NCI-H1092 (cell line): ENCODE results near the gene PLB1.
"Not testable (repeated sequence)": the region's sequence is repeated elsewhere in the genome, so short reads cannot be mapped to it uniquely, and the experiment has no call there.

ENCODE experiments used
- DNase-seq: peaks from one replicate; lab custom pipeline; 2025; lab: John Stamatoyannopoulos, UW

PLB1 gene

DNA sequence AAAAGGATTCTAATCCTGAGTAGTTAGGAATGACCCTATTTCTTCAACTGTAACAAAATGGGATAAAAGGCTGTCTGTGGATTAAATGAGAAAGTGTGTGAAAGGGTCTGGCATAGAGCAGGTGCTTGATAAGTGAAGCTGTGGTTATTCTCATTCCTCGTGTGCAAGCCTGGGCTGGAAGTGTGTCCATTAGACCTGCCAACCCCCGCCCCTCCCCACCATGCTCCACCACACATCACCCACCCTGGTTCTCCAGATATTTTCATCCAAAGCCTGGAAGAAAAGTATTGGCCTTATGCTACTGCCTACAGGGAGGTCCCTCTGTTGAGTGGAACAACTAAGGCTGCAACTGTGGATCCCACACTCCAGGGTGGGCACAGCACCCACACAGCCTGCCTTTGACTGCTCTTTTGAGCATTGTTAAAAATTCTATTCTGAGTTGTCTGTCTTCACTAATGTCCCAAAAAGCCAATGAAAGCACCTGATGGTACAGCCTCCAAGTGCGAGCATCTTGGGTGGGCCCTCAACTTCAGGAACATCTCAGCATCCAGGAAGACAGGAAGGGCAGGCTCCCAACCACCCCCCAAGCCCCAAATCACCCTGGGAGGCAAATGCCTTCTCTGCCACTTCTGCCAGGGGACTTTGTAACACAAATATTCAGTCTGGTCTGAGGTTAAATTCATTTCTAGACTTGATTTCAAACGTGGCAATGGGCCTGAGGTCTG is 153.0 kb downstream of the PLB1 start:
- no peak for DNase-seq

DNA sequence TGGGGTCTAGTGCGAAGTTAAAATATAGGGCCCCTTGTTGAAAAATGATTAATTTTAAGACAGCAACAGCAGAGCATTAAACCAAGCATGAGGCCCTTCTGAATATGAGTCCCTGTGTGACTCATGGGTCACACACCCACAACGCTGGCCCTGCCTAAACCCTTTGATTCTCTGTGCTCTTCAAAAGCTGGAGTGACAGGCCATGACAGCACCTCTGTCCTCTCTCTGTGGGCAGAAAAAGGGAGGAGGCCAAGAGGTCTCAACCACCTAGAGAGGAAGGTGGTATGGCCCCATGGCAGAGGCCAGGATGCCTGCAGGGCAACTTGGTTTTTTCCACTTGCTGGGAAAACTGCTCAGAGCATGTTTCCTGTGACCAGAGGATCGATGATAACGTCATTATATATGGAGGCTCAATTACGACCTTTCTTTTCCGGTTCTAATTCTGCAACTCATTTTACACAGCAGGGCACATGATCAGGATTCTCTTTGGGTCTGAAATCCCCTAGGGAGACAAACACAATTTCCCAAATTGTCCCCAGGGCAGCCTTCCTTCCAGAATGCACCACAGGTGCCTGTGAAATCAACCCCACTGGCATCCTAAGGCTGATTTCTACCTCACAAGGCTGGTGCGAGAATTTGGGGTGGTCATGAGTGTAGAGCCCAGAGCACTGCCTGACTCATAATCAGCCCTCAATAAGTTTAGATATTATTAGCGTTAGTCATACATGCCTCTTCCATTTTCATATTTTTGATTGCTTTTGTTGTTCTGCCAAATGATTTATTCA is 153.8 kb downstream of the PLB1 start:
- no peak for DNase-seq

DNA sequence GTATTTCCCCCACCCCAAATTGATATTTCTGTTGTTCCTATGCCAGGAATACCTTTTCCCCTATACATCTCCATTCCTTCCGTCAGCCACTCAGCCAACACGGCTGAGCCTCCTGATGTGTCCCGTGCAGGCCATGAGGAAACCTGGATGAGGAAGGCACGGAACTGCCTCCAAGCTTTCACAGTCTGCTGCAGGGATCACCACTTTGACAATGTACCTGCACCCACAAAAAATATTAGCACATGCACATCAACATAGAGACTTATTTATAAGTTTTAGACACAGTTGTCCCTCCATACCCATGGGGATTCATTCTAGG is 154.4 kb downstream of the PLB1 start:
- no peak for DNase-seq

DNA sequence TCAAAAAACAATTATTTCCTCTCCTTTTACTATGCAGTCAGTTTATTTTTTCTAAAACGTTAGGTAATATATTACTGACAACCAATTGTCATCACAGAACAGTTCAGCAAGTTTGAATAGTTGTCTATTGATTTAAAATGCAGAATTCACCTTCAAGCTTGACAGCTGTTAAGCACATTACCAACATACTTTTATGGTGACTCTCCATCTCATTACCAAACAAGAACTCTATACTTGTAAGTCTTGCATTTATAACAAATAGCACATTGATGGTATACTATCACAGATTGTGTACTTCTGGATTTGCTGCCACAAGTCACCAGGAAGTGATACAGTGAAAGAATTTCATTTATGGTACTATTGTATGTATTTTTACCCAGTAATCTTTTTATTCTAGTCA is 156.4 kb downstream of the PLB1 start:
- DNase-seq = no peak

DNA sequence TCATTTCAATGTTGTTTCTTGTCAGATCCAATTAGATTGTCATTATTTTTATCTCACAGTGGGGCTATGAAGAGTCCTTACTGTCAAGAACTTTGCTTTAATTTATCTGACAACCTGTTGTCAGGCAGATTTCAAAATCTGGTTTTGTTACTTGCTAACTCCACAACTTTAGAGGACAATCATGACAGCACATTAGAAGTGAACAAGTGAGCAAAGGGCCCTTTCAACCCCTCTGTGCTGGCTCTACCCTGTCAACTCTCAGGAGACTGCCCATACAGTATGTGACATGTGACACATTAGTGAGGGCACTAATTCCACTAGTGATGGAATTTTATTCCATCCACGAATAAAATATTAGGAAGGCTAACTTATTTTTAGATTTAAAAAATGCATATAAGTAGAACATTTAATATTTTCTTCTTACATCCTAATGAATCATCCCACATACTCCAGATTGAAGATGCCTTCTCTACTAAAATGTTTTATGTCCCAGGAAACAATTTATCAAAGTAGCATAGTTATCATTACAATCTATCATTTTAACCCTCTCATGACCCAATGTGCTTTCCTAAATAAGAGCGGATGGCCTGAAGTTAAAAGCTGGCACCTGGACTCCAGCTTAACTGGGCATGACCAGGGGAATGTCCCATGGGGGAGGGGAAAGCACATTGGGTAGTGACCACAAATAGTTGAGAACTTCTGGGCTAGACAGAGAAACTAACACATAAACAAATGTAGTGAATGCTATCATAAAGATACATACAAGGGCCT is 158.2 kb downstream of the PLB1 start:
- DNase-seq = no peak

DNA sequence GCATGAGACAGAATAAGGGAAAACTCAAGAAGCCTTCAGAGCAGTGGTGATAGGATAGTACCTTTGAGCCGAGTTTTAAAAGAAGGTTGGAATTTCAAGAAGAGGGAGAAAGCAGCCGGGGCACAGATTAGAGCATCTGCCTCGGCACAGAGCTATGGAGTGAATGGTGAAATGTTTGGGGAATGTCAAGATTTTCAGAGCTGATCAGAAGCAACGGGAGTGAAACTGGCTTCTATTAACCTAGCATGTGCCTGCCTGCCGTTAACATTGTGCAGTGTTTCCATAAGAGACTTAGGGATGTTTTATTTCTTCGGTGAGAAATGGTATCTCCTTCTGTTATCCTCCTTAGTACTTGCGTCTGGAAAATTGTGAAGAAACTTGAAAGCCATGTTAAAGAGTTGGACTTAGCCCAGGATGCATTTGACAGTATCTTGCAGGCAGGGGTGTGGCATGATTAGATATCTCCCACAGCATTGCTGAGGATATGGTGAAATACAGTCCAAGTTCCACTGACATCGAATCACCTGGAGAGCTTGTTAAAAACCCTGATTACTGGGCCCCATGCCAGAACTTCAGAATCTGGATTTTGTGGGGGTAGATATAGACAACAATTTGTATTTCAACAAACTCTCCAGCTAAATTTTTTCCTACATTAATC is 158.9 kb downstream of the PLB1 start:
- DNase-seq = no peak

DNA sequence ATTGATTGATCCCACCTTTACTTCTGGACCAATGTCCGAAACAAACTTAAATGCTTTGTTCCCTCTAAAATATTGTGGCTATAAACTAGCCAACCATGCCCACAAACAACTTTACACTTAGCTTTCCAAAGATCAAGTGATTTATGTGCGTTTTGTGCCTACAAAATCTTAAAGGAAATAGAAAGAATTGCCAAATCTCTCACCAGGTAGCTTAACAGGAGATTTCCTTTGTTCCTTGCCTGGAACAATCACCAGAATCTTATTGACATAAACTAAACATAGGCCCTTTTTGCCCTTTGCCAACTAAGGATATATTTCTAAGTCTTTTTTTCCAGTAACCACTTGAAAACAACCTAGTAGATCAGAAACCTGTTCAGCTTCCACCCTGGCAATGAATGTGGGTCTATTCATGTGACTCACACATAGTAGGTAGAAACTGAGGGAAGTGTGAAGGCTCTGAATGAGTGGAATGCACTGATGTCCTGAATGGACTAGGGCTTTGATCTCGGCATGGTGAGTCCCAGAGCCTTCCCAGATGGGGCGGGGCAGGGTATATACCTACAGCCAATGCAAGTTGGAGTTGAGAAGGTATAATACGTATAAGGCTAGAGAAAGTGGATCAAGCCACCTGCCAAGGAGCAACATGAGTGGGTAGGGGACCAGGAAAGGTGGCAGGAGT is 161.2 kb downstream of the PLB1 start:
- DNase-seq = no peak

DNA sequence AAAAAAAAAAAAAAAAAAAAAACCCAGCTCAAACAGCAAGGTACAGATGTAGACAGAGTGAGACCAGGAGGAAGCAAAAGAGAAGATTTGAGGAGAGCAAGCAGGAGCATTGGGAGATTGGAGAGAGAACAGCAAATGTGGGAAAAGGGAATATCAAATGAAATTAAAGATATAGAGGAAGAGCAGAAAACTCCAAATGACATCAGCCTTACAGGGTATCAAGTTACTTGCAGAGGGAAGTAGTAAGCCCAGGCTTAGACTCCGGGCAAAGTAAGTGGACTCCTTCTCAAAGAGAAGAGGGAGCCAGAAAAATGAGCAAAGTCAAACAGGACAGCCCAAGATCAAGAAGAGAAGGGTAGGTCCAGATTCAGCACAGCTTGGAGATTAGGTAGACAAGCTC is 162.5 kb downstream of the PLB1 start:
- no peak for DNase-seq

DNA sequence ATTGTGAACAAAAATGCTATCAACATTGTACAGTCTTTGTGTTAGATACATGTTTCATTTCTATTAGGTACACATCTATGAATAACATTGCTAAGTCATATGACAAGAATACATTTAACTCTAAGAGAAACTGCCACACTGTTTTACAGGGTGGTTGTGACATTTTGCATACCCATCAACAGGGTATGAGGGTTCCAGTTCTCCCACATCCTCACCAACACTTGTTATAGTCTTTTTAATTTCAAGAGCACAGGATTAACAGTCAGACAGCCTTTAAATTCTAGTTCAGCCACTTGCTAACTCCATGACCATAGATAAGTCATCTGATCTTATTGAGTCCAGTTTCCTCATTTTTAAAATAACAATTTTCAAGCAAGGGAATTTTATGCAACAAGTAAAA is 163.3 kb downstream of the PLB1 start:
- no peak for DNase-seq

DNA sequence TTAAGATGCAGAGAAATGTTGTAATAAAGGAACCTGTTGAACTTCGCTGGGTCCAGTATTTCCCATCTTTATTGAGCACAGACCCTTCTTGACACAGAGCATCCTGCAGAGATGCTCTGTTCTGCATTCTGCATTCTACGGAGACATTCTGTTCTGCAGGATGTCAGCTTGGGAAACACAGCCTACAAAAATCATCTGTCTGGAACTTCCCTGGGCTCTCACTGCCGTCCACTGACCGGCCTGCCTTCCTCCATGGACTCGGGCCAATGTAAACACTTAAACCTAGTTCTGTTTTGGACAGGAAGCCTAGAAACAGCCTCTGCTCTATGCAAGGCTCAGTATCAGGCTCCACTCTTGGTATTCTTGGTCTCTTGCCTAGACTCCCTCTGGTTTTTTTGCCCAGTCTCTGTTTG is 165.7 kb downstream of the PLB1 start:
- peak; percentile 2 for DNase-seq

DNA sequence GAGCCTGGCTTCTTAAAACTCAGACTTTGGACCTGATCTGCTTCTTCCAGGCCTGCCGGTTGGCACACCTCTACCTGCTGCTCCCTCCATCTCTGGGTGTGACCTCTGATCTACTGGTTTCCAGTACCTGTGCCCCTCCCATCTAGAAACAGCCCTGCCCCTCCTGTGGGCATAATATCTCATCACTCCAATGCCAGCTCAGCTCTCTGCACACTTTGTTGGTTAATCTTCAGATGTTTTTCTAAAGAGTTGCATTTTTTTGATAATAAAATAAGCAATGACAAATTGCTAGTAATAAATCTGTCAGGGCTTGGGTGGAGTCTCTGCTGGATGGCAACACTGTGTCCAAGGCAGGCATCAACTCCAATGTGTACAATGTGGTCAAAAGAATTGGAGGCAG is 166.2 kb downstream of the PLB1 start:
- DNase-seq = no peak

DNA sequence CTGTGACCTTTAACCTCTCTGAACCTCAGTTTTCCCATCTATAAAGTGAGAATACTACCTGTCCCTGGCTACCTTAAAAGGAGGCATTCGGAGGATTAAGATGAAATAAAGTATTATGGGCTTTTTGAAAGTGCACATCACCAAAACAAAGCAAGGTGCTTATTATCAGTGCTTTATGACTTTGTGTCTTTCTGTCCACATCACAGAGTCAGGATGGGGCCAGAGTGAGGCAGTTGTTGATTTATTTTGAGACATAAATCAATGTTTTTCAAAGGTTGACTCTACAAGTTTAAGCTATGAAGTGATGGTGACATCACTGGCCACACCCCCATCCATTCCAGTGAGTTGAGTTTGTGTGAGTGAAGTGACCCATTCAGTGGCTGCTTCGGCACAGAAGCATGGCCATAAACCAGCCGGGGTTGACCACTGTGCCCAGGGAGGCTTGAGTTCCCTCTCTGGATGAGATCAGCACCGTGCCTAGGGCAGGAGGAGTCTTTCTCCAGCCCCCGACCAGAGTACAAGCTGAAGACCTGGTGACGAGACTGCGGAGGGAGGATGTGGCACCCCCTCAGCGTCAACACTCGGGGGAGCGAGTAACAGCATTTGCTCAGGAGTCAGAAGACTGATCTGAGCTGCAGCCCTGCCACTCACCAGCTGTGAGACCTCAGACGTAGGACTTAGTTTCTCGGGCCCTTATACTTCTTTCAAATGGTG is 166.8 kb downstream of the PLB1 start:
- DNase-seq = no peak

DNA sequence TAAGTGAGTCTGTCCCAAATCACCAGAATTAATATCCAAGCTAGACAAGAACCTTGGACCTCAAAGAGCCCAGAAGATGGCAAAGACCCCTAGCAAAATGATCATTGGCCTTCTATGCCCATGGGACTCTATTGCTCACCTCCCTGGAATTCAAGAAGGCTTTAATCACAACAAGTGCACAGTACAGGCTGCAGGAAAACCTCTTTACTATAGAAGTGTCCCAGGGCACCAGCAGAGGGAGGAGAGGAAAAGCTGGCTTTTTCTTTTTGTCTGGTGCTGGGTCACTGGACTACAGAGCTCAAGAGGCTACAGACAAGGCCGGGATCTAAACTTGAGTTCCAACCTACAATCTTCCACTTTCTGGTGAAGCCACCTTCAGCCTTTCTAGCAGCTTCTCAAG is 167.5 kb downstream of the PLB1 start:
- DNase-seq = no peak

DNA sequence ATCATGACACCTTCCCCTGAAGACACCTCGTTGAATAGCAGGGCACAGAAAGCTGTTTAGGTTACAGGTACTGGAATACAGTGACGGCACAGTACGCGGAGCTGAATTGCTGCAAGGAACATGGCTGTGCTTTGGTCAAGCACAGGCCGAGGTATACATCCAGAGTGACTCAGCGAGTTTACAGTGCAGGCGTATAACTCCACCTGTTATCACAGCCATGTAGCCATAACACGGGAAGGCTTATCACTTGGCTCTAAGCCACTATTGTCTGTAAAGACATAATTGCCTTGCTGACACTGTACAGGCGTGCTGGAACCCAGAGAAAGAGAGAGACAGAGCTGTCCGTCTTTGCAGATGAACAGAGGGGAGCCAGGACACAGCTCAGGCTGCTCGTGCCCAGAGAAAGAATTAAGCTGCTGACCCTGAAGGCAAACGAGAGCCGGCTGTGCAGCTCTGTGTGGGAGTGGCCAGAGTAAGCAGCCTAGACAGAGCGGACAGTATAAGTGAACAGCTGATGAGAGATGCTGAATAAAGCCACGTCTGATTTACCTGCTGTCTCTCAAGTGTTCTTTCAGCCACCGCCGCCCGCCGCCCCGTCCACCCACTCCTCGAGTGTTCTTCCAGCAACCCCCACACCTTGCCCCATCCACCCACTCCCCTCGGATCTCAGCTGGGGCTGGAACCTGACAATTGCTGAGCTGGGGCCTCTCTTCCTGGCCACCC is 168.4 kb downstream of the PLB1 start:
- DNase-seq = no peak

DNA sequence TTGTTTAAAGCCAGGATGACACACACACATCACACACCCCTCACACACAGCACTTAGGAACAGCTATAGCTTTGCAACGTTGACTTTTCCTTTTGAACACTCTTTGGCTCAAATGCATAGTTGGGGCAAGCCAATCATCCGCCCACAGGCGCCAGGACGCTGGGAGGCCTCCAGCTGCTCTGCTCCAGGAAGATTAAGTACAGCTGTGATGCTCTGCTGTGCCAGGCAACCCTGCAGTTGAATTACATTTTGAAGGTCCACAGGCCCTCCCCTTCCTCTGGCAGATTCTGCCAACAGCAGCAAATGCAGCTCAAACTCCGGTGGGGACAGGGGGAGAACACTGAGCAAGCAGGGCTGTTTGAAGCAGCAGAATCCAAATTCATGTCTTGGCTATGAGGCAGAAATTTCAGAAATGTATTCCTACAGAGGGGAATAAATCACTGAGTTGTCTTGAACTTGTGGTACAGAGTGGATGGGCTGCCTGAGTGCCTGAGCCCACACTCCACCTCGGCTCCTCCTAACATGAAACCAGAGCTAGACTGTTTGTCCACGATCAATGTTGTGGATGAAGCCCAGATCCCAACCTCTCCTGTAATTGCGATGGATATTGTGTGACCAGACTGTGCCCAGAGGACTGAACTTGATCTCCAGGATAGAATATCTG is 169.3 kb downstream of the PLB1 start:
- no peak for DNase-seq

DNA sequence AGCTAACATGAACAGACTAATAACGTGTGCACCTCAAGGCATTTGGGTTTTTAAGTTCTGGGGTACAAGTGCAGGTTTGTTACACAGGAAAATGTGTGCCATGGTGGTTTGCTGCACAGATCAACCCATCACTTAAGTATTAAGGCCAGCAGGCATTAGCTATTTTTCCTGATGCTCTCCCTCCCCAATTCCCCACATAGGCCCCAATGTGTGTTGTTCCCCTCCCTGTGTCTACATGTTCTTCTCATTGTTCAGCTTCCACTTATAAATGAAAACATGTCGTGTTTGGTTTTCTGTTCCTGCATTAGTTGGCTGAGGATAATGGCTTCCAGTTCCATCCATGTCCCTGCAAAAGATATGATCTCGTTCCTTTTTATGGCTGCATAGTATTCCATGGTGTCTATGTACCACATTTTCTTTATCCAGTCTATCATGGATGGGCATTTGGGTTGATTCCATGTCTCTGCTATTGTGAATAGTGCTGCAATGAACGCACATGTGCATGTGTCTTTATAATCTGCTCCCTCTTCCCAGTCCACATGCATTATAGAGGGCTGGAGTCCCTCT is 170.0 kb downstream of the PLB1 start:
- not testable (repeated sequence) for DNase-seq

DNA sequence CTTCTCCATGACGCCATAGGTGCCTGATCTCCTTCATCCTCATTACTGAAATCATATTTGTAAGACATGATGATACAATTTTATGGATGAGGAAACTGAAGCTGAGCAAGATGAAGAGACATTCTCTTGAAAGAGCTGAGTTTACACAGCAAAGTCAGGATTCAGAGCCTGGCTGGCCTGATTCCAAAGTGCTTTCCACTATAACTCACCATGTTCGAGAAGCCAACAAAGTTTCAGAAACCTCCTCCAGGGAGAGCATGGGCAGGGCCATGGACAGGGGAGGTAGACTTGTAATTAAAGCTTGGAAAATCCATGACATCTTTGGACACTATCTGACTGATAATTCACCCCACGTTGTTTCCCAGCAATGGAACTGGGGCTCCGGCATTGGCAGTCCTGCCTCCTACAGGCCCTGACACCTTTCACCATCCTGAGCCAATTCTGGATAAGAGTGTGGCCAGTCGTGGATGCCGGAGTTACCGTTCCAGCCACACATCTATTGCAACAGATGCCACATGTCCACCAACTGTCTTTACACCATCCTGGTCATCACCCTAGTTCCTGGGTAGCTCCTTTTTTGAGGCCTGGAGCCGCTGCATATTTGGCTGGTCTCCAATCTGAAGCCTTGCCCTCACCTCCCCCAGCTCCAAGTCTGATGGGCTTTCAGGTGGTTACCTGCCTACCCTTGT is 170.8 kb downstream of the PLB1 start:
- DNase-seq = no peak

DNA sequence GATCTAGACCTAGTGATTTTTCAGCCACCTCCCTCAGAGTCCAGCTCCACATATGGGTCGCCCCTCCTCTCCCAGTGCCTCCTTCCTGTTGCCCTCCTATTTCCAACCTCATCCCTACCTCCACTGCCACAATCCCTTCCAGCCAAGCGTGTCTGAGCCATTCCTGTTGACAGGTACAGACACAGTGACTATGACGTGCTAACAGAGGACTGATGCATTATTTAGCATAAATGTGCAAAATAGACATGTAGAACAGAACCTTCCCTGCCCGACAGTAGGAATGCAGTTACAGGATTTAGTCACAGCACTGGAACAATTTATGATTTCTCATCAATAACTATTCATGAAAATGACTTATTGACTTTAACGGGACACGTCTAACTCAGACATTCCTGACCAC is 171.4 kb downstream of the PLB1 start:
- DNase-seq = no peak
